GM19468 (cell line): Measurements from ENCODE around the gene HJV.
A peak's percentile ranks its signal among the peaks of the same experiment; 100 is the strongest.

Experiments used
- ATAC-seq: cut with Tn5 transposase; IDR thresholded peaks from one replicate; pipeline ENCODE4 v1.9.1; 2021; ENCODE audit warnings: mild to moderate bottlenecking, moderate library complexity, moderate number of reproducible peaks; ENCODE audit not compliant: unreplicated experiment; ENCODE audit errors: extremely low read depth

The HJV gene

DNA sequence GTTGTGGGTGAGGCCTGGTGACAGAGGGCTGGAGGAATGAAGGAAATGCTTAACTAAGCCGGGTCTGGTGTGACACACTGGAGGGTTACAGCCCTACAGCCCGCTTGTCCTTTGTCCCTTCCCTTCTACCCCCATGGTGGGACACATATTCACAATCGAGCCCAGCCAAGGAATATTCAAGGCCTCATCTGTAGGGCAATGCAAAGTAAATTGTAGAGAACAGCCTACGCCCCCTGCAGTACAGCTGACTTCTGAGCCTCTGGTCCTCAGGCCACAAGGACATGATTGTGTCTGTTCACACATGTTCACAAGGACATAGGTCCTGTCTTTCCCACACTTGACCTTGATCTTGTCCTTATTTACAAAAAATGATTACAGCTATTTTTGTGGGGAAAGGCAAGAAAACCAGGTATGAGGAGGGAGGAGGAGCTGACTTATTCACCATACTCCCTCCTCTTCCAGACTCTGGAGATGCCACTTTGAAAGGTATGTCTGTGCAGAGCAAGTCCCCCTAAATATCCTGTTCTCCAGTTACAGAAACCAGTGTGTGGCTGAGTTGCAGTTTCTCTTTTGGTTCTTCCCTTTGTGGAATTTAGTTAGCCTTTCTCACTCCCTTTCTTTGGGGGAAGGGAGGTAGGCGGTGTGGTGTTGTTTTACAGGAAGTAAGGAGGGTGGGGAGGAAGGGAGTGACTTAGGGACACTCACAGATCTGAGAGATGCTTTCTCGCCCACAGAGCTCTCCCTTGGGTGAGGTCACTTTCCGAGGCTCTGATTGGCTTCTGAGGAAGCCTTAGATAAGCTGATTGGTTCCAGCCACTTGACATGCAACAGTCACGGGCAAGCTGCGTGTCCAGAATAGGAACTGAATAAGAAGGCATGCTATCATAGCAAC, 42.4 kb downstream of the HJV start:
- peak; percentile 88 for ATAC-seq

DNA sequence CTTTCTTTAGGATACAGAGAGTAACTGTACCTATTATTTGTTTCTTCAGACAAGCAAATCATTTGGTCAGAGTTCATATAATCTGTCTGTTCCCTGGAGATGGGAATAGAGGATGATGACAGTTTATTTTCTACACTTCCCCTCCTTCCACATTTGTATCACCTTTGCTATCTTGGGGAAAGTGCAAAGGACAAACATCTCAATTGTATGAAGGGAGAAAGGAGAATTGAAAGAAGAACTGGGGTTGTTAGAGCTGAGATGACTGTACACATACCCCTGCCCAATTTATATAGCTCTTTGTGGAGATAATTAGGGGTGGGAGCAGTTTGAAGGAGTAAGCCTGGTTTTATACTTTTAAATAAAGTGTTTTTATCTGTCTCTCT, 43.1 kb downstream of the HJV start:
- no peak for ATAC-seq

DNA sequence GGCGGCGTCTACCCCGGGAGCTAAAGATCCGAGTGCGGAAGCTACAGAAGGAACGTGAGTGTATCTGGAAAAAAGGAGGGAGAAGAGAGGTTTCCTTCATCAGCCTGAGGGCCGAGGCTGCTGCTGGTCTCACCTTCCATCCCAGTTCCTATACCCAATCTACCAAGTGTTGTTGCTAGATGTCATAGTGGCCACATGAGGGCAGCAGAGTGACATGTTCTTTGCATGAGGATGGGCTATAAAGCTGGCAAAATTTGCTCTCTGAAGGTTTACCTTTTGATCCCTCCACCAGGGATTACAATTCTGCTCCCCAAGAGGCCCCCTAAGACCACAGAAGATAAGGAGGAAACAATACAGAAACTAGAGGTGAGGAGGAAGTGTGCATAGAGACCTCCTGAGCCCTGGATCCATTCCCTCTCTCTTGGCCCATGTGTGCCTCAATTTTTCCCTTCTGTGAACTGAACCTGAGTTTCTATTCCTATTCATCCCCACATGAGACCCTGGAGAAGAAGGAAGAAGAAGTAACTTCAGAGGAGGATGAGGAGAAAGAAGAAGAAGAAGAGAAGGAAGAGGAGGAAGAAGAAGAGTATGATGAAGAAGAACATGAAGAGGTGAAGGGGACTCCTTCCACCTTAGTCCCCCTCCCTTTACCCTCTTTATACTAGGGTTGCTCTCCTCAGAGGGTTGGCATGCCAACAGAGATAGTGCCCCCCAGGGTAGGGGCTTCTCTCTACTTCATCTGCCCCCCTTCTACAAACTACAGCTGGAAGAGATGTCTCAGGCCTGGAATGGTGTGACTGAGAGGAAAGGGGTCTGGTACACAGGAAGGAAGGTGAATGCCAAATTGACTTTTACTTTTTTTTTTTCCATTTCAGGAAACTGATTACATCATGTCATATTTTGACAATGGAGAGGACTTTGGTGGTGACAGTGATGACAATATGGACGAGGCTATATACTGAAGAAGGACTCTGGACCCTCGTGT, 43.8 kb downstream of the HJV start:
- ATAC-seq = no peak

DNA sequence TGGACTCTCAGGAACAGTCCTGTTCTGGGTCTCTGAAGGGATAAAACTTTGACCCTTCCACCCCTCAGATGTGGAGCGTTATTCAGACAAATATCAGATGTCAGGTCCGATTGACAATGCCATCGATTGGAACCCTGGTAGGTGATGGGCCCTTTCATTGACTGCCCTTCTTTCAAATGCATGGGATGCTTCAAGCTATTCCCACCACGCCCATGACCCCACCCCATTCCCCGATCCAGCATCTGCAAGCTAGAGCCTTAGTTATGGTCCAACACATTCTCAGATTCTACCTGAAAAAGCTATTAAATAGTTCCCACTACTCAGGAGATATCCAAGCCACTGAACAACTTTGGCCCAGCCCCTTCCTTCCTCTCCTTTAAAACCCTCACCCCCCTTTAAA, 44.5 kb downstream of the HJV start:
- no peak for ATAC-seq

DNA sequence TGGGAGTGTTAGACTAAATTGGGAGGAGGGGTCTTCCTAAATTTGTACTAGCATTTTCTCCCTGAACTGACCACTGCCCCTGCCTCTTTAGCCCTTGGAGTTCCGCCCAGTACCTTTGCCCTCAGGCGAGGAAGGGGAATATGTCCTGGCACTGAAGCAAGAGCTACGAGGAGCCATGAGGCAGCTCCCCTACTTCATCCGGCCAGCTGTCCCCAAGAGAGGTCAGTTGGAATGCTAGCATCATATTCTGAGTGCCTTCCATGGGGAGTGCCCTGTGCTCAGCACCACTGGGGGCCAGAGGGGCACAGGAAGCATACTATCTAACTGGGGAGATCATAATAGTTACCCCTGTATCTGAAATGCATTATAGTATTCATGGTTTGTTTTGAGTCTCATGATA, 46.3 kb downstream of the HJV start:
- ATAC-seq = no peak

DNA sequence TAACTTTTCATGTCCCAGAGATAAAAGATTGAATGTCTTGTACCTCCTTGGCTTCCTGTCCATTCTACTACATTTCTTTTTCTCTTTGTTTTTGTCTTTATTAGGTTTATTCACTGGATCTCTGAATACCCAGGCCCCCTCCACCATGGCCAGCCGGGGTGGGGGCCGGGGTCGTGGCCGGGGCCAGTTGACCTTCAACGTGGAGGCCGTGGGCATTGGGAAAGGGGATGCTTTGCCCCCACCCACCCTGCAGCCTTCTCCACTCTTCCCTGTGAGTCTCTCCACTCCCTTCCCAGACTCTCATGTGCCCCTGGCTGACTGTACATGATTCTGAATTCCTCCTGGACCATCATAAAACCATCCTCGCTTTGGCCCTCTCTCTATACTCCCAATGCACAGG, 46.8 kb downstream of the HJV start:
- ATAC-seq = no peak

DNA sequence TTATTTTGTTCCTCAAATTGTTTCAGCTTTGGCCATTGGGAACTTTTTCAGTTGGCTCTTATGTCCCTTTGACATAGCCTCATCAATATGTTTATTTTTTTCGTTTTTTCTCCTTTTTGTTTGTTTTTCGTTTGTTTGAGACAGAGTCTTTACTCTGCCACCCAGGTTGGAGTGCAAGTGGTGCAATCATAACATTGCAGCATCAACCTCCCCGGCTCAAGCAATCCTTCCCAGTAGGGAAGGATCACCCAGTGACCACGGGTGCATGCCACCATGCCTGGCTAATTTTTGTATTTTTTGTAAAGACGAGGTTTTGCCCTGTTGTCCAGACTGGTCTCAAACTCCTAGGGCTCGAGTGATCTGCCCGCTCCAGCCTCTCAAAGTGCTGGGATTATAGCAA, 49.0 kb downstream of the HJV start:
- no peak for ATAC-seq
